NCI-H82 (cell line): ENCODE data around the gene SPX.

Experiments used
- DNase-seq: peaks from one replicate; lab custom pipeline; 2025; lab: John Stamatoyannopoulos, UW

SPX gene

GRCh38 chr12:21538061-21538653 is 12.1 kb downstream of the SPX start:
- peak; percentile 23 for DNase-seq

GRCh38 chr12:21539797-21540196 is 13.7 kb downstream of the SPX start:
- no peak for DNase-seq

GRCh38 chr12:21541773-21542172 is 15.7 kb downstream of the SPX start:
- DNase-seq = no peak

GRCh38 chr12:21542403-21542802 is 16.3 kb downstream of the SPX start:
- DNase-seq = no peak

GRCh38 chr12:21543151-21543550 is 17.1 kb downstream of the SPX start:
- DNase-seq = no peak

GRCh38 chr12:21545557-21545956 is 19.5 kb downstream of the SPX start:
- no peak for DNase-seq

- DNase-seq = no peak
Observed at GRCh38 chr12:21546716-21547115, 20.6 kb downstream of the SPX start.

GRCh38 chr12:21547437-21547836 is 21.3 kb downstream of the SPX start:
- DNase-seq = no peak

- DNase-seq = peak; percentile 55
Observed at GRCh38 chr12:21551841-21552465, 25.9 kb downstream of the SPX start.

GRCh38 chr12:21552635-21553328 is 26.7 kb downstream of the SPX start:
- DNase-seq = peak; percentile 72

- DNase-seq = peak; percentile 72
Observed at GRCh38 chr12:21553329-21553675, 27.2 kb downstream of the SPX start.

GRCh38 chr12:21558100-21558679 is 32.1 kb downstream of the SPX start:
- DNase-seq = no peak

GRCh38 chr12:21559855-21560569 is 33.9 kb downstream of the SPX start:
- DNase-seq = no peak

- no peak for DNase-seq
Observed at GRCh38 chr12:21561158-21561557, 35.1 kb downstream of the SPX start.

- DNase-seq = no peak
Observed at GRCh38 chr12:21562859-21563258, 36.8 kb downstream of the SPX start.

GRCh38 chr12:21566223-21566906 is 40.3 kb downstream of the SPX start:
- DNase-seq = no peak

- DNase-seq = no peak
Observed at GRCh38 chr12:21566907-21567394, 40.9 kb downstream of the SPX start.

GRCh38 chr12:21568115-21568514 is 42.0 kb downstream of the SPX start:
- DNase-seq = no peak

- DNase-seq = no peak
Observed at GRCh38 chr12:21571046-21571445, 45.0 kb downstream of the SPX start.

GRCh38 chr12:21573733-21574358 is 47.8 kb downstream of the SPX start:
- DNase-seq = no peak

- DNase-seq = no peak
Observed at GRCh38 chr12:21576431-21576830, 50.3 kb downstream of the SPX start.
